CD14-positive monocyte (primary cell): Measurements from ENCODE around the gene SZT2. TPM values are rescaled to one million over a fixed set of nuclear protein-coding genes. Genes with fewer than 3 reads are reported as not detected.

ENCODE experiments used
- DNase-seq, 3 donors: peaks; one replicate each; pipeline ENCODE4 v3.0.0-alpha.2; 2011 to 2022
- H2AFZ ChIP-seq: 2 replicates; pipeline ENCODE4 v1.6.0; 2012; ENCODE audit warnings: mild to moderate bottlenecking, low read depth, low read length, inconsistent platforms; ENCODE audit not compliant: insufficient read depth, poor library complexity, severe bottlenecking
- H3K27ac ChIP-seq, 2 donors: 1 replicate in 1 of 2; 2 replicates in 1 of 2; pipeline ENCODE4 v1.5.1; 2012 to 2013; ENCODE audit warnings: low read length in 2 of 2, control low read depth in 1 of 2, inconsistent platforms in 1 of 2, low read depth in 1 of 2, mild to moderate bottlenecking in 1 of 2
- H3K27me3 ChIP-seq, 2 donors: one replicate each; pipeline versions ENCODE4 v1.6.0 to v1.6.1; 2011 to 2013; ENCODE audit warnings: low read length in 2 of 2; ENCODE audit not compliant: control insufficient read depth in 2 of 2, insufficient read depth in 2 of 2
- H3K36me3 ChIP-seq, 2 donors: replicated peaks in 1 of 2; 1 replicate in 1 of 2; 2 replicates in 1 of 2; pipeline versions ENCODE4 v1.5.1 to v1.6.1; 2012 to 2013; ENCODE audit warnings: low read length in 2 of 2, control low read depth in 1 of 2, inconsistent platforms in 1 of 2, mild to moderate bottlenecking in 1 of 2; ENCODE audit not compliant: insufficient read depth in 2 of 2, control insufficient read depth in 1 of 2
- H3K4me1 ChIP-seq, 2 donors: 1 replicate in 1 of 2; 2 replicates in 1 of 2; pipeline versions ENCODE4 v1.5.1 to v1.6.1; 2012 to 2013; ENCODE audit warnings: low read length in 2 of 2, control low read depth in 1 of 2, inconsistent platforms in 1 of 2, mild to moderate bottlenecking in 1 of 2, moderate library complexity in 1 of 2; ENCODE audit not compliant: insufficient read depth in 2 of 2, control insufficient read depth in 1 of 2
- H3K4me2 ChIP-seq: replicated peaks from 2 replicates; pipeline ENCODE3; 2012; ENCODE audit warnings: low read length, moderate library complexity, mild to moderate bottlenecking; ENCODE audit not compliant: poor library complexity, severe bottlenecking; ENCODE audit errors: extremely low read depth
- H3K4me3 ChIP-seq, 3 experiments: fragments of 200-600 bp in 1 of 3; sonication (generic) in 1 of 3; replicated peaks in 1 of 3; 1 replicate in 2 of 3; 2 replicates in 1 of 3; pipeline ENCODE4 v1.5.1; 2011 to 2013; ENCODE audit warnings: low read length in 3 of 3, mild to moderate bottlenecking in 3 of 3, control low read depth in 2 of 3, low read depth in 2 of 3, inconsistent platforms in 1 of 3, moderate library complexity in 1 of 3
- H3K79me2 ChIP-seq: 2 replicates; pipeline ENCODE4 v1.6.0; 2012; ENCODE audit warnings: mild to moderate bottlenecking, control low read depth, inconsistent platforms, low read length, moderate library complexity; ENCODE audit not compliant: insufficient read depth
- H3K9ac ChIP-seq: 2 replicates; pipeline ENCODE4 v1.6.0; 2017; ENCODE audit warnings: low read length, mild to moderate bottlenecking; ENCODE audit not compliant: insufficient read depth, poor library complexity, severe bottlenecking
- H3K9me3 ChIP-seq, 2 donors: replicated peaks in 1 of 2; 1 replicate in 1 of 2; 2 replicates in 1 of 2; pipeline versions ENCODE4 v1.5.1 to v1.6.1; 2012 to 2013; ENCODE audit warnings: low read length in 2 of 2, control low read depth in 1 of 2; ENCODE audit not compliant: control insufficient read depth in 1 of 2, insufficient read depth in 1 of 2
- H4K20me1 ChIP-seq: 2 replicates; pipeline ENCODE4 v1.6.0; 2012; ENCODE audit warnings: mild to moderate bottlenecking, low read length, control low read depth, moderate library complexity; ENCODE audit not compliant: insufficient read depth
- H3K27ac Mint-ChIP-seq, 7 donors: one replicate each; pipeline ENCODE4 v1.8.0; 2020; ENCODE audit warnings: mild to moderate bottlenecking in 7 of 7, mixed read lengths in 7 of 7, moderate library complexity in 6 of 7, inconsistent platforms in 2 of 7
- H3K27me3 Mint-ChIP-seq, 3 donors: one replicate each; pipeline ENCODE4 v1.8.0; 2021 to 2022; ENCODE audit warnings: low read depth in 3 of 3, mild to moderate bottlenecking in 3 of 3, mixed read lengths in 3 of 3, moderate library complexity in 3 of 3, inconsistent platforms in 1 of 3
- H3K36me3 Mint-ChIP-seq, 2 donors: one replicate each; pipeline ENCODE4 v1.8.0; 2020; ENCODE audit warnings: mixed read lengths in 2 of 2, inconsistent platforms in 1 of 2, mild to moderate bottlenecking in 1 of 2
- H3K4me1 Mint-ChIP-seq: one replicate; pipeline ENCODE4 v1.8.0; 2020; ENCODE audit warnings: mild to moderate bottlenecking, mixed read lengths
- H3K4me3 Mint-ChIP-seq, 2 donors: one replicate each; pipeline ENCODE4 v1.8.0; 2020; ENCODE audit warnings: mild to moderate bottlenecking in 2 of 2, mixed read lengths in 2 of 2, moderate library complexity in 1 of 2
- H3K9me3 Mint-ChIP-seq, 7 donors: one replicate each; pipeline ENCODE4 v1.8.0; 2020 to 2022; ENCODE audit warnings: mixed read lengths in 7 of 7, mild to moderate bottlenecking in 6 of 7, moderate library complexity in 6 of 7, inconsistent platforms in 2 of 7
- CTCF ChIP-seq: fragments of 200-600 bp; IDR thresholded peaks from one replicate; pipeline ENCODE4 v1.8.0; 2022; ENCODE audit warnings: antibody characterized with exemption, mild to moderate bottlenecking
- WGBS: methylation state at CpG from one replicate; pipeline ENCODE4 v1.1.5; 2013; ENCODE audit warnings: missing lambda C conversion rate; ENCODE audit not compliant: insufficient coverage; 5-methylcytosine and 5-hydroxymethylcytosine counted together
- intact Hi-C, 2 donors: fragments of 100-400 bp; cut with micrococcal nuclease; formaldehyde crosslinking; loops; one replicate each; pipeline versions ENCODE4 v1.15.0 to v1.15.1; 2023
- polyA plus RNA-seq, 3 donors: library from polyadenylated mRNA; depleted of rRNA in 1 of 3; unstranded in 2 of 3; stranded (reverse) in 1 of 3; fragments of 300-500 nt in 2 of 3; fragments of >200 nt in 1 of 3; fragmentation: Illumina TruSeq in 2 of 3; gene quantifications; 1 replicate in 2 of 3; 2 replicates in 1 of 3; pipeline ENCODE4 v1.2.3, GENCODE V29; 2012 to 2021

SZT2 gene
- polyA plus RNA-seq, 3 donors: 2.4 to 29.9 (median 2.6) TPM

- H3K4me1 ChIP-seq: peaks cover 18 to 30% of the 10 kb centered on the region in 2 donors
- 51% methylated on average over 3 of the region's 3 CpGs for WGBS
- H2AFZ ChIP-seq: no peak overlapping the region
- H3K27ac ChIP-seq: peak overlapping the region in 1 of 2 donors; percentile 88
- H3K36me3 ChIP-seq: peaks cover 44 to 53% of the 10 kb centered on the region in 2 donors
- H3K79me2 ChIP-seq: peaks cover 61% of the 10 kb centered on the region
- H3K4me1 Mint-ChIP-seq: peaks cover 26% of the 10 kb centered on the region
- peaks cover 45% of the 10 kb centered on the region in 2 donors for H3K36me3 Mint-ChIP-seq
- intact Hi-C loops: loop anchor here (2.0 to 10.0 kb wide), 4 partner anchors 20 to 256 kb away; partner anchors contain the start of gene ELOVL1 (in 1 of the 2)
- H3K27ac Mint-ChIP-seq: peak overlapping the region in 6 of 7 donors; percentile 43 to 100 (median 97)
- H3K9me3 ChIP-seq: no peaks in the 10 kb centered on the region
- no peak for DNase-seq
- H3K4me3 ChIP-seq: peak overlapping the region in 1 of 3 experiments; percentile 94
- H3K4me3 Mint-ChIP-seq: peak overlapping the region; percentile 100
- peaks cover 21% of the 10 kb centered on the region for H4K20me1 ChIP-seq
- H3K27me3 Mint-ChIP-seq: no peaks in the 10 kb centered on the region
- TF ChIP-seq CTCF: no peak
- peak overlapping the region; percentile 9 for H3K9ac ChIP-seq
- no peaks in the 10 kb centered on the region for H3K27me3 ChIP-seq
- peaks cover 0 to 1% (median 0%) of the 10 kb centered on the region in 7 donors for H3K9me3 Mint-ChIP-seq
- peak overlapping the region; percentile 87 for H3K4me2 ChIP-seq
These were observed 1.1 kb upstream of the SZT2 start for GRCh38 chr1:43388613-43389012.

GRCh38 chr1:43392702-43393101, 3.0 kb downstream of the SZT2 start:
- intact Hi-C loops: loop anchor here in 1 of 2 donors (5.0 kb wide), 1 partner anchor 35 kb away; the partner anchor contains the start of gene CDC20
- no peaks in the 10 kb centered on the region for H3K27me3 ChIP-seq
- no peak overlapping the region for H3K4me2 ChIP-seq
- Mint-ChIP-seq H3K36me3 (peaks cover 26 to 33% of the 10 kb centered on the region in 2 donors), H3K27me3 (no peaks in the 10 kb centered on the region), H3K4me3 (no peak overlapping the region), H3K9me3 (peaks cover 0 to 2% (median 0%) of the 10 kb centered on the region in 7 donors), H3K4me1 (peaks cover 26% of the 10 kb centered on the region), H3K27ac (peak overlapping the region in 1 of 7 donors; percentile 17)
- peaks cover 38% of the 10 kb centered on the region for H4K20me1 ChIP-seq
- H3K36me3 ChIP-seq: peaks cover 16 to 48% of the 10 kb centered on the region in 2 donors
- WGBS: no CpG with 5 or more reads among the region's 3 CpGs
- H3K4me3 ChIP-seq: no peak overlapping the region
- H3K9ac ChIP-seq: no peak overlapping the region
- no peak for DNase-seq
- H3K27ac ChIP-seq: no peak overlapping the region
- H3K4me1 ChIP-seq: peaks cover 18 to 30% of the 10 kb centered on the region in 2 donors
- H3K79me2 ChIP-seq: peaks cover 77% of the 10 kb centered on the region
- H3K9me3 ChIP-seq: no peaks in the 10 kb centered on the region
- H2AFZ ChIP-seq: no peak overlapping the region
- no peak for TF ChIP-seq CTCF
